Neuron (in vitro differentiated cells): ENCODE results near the gene RALGAPB.
"Not testable (repeated sequence)": the region's sequence is repeated elsewhere in the genome, so short reads cannot be mapped to it uniquely, and the experiment has no call there.

ENCODE experiments used
- H2AFZ ChIP-seq: one replicate; pipeline ENCODE4 v1.6.1; 2013; ENCODE audit warnings: low read depth, mild to moderate bottlenecking, inconsistent platforms, low read length, moderate library complexity
- H3K27me3 ChIP-seq: one replicate; pipeline ENCODE4 v1.6.1; 2013; ENCODE audit warnings: low read length; ENCODE audit not compliant: insufficient read depth
- H3K36me3 ChIP-seq: one replicate; pipeline ENCODE4 v1.6.1; 2013; ENCODE audit warnings: low read length; ENCODE audit not compliant: insufficient read depth
- H3K4me1 ChIP-seq: one replicate; pipeline ENCODE4 v1.6.1; 2013; ENCODE audit warnings: low read length; ENCODE audit not compliant: insufficient read depth
- H3K4me3 ChIP-seq: 2 replicates; pipeline ENCODE4 v1.5.1; 2013; ENCODE audit warnings: mild to moderate bottlenecking, low read length, moderate library complexity
- H3K9me3 ChIP-seq: one replicate; pipeline ENCODE4 v1.6.1; 2013; ENCODE audit warnings: low read length

RALGAPB gene

DNA sequence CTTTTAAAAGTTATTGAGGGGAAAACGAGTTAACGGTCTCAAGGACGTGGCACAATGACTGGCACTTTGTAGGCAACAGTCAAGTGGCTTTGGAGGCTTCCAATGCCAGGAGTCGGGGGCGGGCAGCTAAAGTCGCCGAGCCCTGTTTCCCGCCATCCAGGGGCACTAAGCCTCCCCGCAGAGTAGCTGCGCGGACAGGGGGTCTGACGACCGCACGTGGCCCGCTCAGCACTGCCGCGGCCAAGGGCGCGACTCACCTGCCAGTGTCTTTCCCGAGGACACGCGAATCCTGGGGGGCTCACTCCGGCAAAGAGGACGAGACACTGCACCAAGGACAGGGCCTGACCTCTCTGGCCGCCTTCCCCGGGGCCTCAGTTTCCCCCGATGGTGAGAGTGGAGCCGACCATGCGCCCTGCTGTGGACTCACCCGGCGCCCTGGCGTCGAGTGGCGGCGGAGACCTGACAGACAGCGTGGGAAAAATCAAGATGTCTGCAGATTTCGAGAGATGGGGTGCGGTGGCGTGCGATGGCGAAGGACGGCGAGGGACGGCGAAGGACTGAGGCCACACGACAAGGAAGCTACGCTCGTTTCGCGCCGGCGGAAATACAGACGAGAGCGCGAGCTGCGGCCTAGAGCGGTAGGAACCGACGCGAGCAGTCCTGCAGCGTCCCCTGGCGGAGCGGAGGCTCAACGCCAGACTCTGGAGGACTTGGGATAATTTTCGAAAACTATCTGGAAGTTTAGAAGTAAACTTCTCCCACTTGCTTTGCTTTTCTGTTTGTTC lies 37.7 kb upstream of the RALGAPB start, which contains the start of gene SNHG17:
TSS of gene SNHG17 (minus strand) at position 559 of the 785 bp plus-strand sequence.
- Histone ChIP-seq H3K4me3 (peak within 1 kb of the TSS; percentile 73), H3K27me3 (no peaks in the 10 kb centered on the region), H3K36me3 (peaks cover 40% of the 10 kb centered on the region), H3K4me1 (peaks cover 11% of the 10 kb centered on the region), H2AFZ (peak within 1 kb of the TSS; percentile 24), H3K9me3 (peaks cover 15% of the 10 kb centered on the region)

- Histone ChIP-seq H3K36me3 (peaks cover 38% of the 10 kb centered on the region), H3K4me3 (peak overlapping the region; percentile 73), H3K4me1 (peaks cover 11% of the 10 kb centered on the region), H3K9me3 (peaks cover 15% of the 10 kb centered on the region), H3K27me3 (no peaks in the 10 kb centered on the region), H2AFZ (peak overlapping the region; percentile 24)
These were observed 37.1 kb upstream of the RALGAPB start for GRCh38 chr20:38435555-38435939.

DNA sequence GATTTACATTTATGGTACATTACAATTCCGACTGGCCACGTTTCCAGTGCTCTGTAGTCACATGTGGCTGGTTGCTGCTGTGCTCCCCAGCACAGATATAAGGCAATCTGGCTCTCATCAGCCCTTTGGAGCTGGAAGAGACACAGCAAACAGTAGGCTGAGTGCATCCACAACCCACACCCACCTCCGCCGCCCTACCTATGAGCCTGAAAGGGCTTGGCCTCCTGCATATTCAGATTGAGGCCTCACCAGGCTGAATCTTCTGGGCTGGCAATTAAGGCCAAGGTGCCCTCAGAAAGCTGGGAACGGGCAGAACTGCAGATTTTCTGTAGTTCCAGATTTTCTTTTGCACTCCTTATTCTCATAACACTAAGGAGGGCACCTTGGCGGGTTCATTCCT lies 34.8 kb upstream of the RALGAPB start:
- H3K27me3 ChIP-seq: no peaks in the 10 kb centered on the region
- H3K4me3 ChIP-seq: no peak overlapping the region
- H2AFZ ChIP-seq: no peak overlapping the region
- peaks cover 1% of the 10 kb centered on the region for H3K9me3 ChIP-seq
- H3K4me1 ChIP-seq: peaks cover 19% of the 10 kb centered on the region
- peaks cover 15% of the 10 kb centered on the region for H3K36me3 ChIP-seq

DNA sequence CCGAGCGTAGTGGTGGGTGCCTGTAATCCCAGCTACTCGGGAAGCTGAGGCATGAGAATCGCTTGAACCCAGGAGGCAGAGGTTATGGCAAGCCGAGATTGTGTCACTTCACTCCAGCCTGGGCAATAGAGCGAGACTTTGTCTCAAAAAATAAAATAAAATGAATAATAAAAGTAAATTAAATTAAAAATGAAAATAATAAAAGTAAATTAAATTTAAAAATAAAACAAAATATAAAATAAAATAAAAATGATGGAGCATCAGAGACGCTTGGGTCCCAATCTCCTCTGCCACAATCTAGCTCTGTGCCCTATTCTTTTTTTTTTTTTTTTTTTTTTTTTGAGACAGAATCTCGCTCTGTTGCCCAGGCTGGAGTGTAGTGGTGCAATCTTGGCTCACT lies 31.5 kb upstream of the RALGAPB start:
- H3K36me3 ChIP-seq, H3K4me3 ChIP-seq, H3K9me3 ChIP-seq: not testable (repeated sequence)

GRCh38 chr20:38441916-38442315 lies 30.7 kb upstream of the RALGAPB start:
- Histone ChIP-seq H2AFZ (no peak overlapping the region), H3K27me3 (no peaks in the 10 kb centered on the region), H3K9me3 (no peaks in the 10 kb centered on the region), H3K4me1 (peaks cover 13% of the 10 kb centered on the region), H3K36me3 (no peaks in the 10 kb centered on the region), H3K4me3 (peak overlapping the region; percentile 1)

More for the DNA sequence above, 31.5 kb upstream of the RALGAPB start:
- H3K27me3 ChIP-seq, H2AFZ ChIP-seq: not testable (repeated sequence)
- peaks cover 10% of the 10 kb centered on the region for H3K4me1 ChIP-seq

DNA sequence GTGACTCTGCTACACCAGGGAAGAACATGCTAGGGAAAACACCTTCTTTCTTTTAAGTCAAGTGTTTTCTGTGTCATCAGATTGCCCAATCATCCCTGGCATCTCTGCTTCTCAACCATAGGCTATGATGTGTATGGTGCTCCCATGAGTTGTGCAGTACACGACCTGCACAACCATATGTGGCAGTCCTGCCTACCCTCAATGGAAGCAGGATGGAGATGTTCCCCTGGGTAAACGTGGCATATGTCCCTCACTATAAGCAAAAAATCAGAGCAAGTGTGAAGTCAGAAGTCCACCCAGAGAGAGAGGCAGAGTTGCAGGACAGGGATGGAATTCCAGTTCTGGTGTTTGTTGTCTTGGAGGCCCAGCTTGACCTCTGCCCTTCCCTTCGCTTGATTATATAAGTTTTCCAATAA lies 27.3 kb upstream of the RALGAPB start:
- Histone ChIP-seq H3K36me3 (peaks cover 23% of the 10 kb centered on the region), H2AFZ (no peak overlapping the region)

GRCh38 chr20:38445901-38446425 lies 26.7 kb upstream of the RALGAPB start:
- H3K4me3 ChIP-seq: peak overlapping the region; percentile 79
- H3K36me3 ChIP-seq: peaks cover 29% of the 10 kb centered on the region
- H3K4me1 ChIP-seq: peaks cover 23% of the 10 kb centered on the region
- H3K9me3 ChIP-seq: no peaks in the 10 kb centered on the region
- H3K27me3 ChIP-seq: no peaks in the 10 kb centered on the region
- H2AFZ ChIP-seq: peak overlapping the region; percentile 78

More for the DNA sequence above, 27.3 kb upstream of the RALGAPB start:
- Histone ChIP-seq H3K27me3 (no peaks in the 10 kb centered on the region), H3K4me1 (peaks cover 23% of the 10 kb centered on the region), H3K4me3 (no peak overlapping the region), H3K9me3 (no peaks in the 10 kb centered on the region)

DNA sequence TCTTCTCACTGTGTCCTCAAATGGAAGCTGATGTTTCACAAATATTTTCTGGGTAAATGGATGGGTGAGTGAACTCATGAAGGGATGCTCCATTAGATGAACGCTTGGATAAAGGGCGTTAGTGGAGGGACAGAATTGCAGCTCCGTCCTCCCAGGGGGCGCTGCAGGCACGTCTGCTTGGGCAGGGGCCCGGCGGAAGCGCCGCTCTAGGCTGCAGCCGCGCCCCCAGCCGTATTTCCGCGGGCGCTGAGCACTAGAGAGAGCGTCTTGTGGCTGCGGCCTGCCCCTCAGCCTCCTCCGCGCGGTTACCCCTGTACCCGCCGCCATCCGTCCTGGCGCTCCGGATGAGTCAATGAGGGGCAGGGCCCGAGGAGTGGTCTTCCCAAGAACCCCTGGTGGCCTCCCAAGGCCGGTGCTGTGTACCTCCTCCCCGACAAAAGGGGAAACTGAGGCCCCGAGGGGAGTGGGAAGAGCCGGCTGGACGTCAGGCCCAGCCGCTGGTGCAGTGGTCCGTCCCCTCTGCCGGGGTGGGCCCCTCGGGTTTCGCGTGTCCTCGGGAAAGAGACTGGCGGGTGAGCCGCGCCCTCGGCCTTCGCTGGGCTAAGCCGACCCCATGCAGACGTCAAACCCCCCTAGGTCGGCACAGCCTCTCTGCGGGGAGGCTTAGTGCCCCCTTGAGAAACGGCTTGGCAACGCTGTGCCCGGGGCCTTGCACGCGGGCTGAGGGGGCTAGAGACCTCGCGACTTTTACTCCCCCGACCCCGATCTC lies 26.0 kb upstream of the RALGAPB start:
- Histone ChIP-seq H3K27me3 (no peaks in the 10 kb centered on the region), H3K36me3 (peaks cover 31% of the 10 kb centered on the region), H3K4me3 (peak overlapping the region; percentile 79), H3K4me1 (peaks cover 21% of the 10 kb centered on the region), H3K9me3 (no peaks in the 10 kb centered on the region), H2AFZ (peak overlapping the region; percentile 78)

DNA sequence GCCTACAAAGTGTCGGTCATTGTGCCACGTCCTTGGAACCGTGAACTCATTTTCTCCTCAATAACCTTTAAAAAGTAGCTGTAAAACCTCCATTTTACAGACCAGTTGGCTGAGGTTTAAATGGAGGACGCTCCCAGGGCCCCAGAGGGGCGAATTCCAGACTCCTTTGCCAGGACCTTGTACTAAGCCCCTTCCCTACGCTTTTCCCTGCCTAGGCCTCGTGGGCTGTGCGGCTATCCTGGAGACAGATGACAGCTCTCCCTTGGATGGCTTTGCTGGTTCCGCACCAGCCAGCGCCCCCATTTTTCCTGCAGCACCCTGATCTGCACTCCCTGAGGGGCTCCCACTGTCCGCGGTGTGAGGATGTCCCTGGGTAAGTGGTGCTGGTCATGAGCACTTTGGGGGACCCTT lies 25.4 kb upstream of the RALGAPB start:
- Histone ChIP-seq H2AFZ (peak overlapping the region; percentile 78), H3K4me1 (peaks cover 16% of the 10 kb centered on the region), H3K27me3 (no peaks in the 10 kb centered on the region), H3K4me3 (peak overlapping the region; percentile 79), H3K9me3 (no peaks in the 10 kb centered on the region), H3K36me3 (peaks cover 31% of the 10 kb centered on the region)

- H3K36me3 ChIP-seq: peaks cover 31% of the 10 kb centered on the region
- H3K27me3 ChIP-seq: no peaks in the 10 kb centered on the region
- no peak overlapping the region for H3K4me3 ChIP-seq
- no peaks in the 10 kb centered on the region for H3K9me3 ChIP-seq
- H2AFZ ChIP-seq: no peak overlapping the region
- peaks cover 16% of the 10 kb centered on the region for H3K4me1 ChIP-seq
These were observed 24.5 kb upstream of the RALGAPB start for GRCh38 chr20:38447931-38448675.

GRCh38 chr20:38449046-38449445 lies 23.6 kb upstream of the RALGAPB start:
- H3K4me3 ChIP-seq: no peak overlapping the region
- H3K36me3 ChIP-seq: peaks cover 31% of the 10 kb centered on the region
- no peaks in the 10 kb centered on the region for H3K27me3 ChIP-seq
- H3K4me1 ChIP-seq: peaks cover 16% of the 10 kb centered on the region
- no peak overlapping the region for H2AFZ ChIP-seq
- no peaks in the 10 kb centered on the region for H3K9me3 ChIP-seq

DNA sequence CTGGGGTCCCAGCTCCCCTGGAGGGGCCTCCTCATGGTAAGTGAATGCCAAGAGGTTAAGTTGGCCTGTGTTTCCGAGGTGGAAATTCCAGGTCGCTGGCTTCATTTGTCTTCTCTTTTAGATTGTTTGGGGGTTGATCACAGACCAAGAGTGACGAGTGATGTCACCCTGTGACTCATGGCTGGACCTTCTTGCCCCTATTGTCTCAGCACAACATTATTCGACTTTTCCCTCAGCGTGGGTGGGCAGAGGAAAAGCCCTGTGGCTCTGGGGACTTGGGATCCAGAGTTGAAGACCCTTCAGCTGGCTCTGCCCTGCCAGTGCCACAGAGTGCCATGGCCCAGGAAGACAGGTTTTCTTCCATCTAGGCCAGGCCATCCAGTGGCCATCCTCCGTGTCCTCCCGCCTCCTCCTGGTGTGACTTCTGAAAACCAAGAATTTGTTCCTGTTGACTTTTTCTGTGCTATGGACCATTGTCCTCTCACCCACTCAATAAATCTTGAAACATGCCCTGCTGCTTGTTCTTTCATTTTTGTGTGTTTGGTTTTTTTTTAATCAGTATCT lies 22.1 kb upstream of the RALGAPB start:
- Histone ChIP-seq H3K4me1 (peaks cover 16% of the 10 kb centered on the region), H3K36me3 (peaks cover 31% of the 10 kb centered on the region)

More for the DNA sequence above, 22.1 kb upstream of the RALGAPB start:
- no peak overlapping the region for H3K4me3 ChIP-seq
- H2AFZ ChIP-seq: no peak overlapping the region
- no peaks in the 10 kb centered on the region for H3K27me3 ChIP-seq
- no peaks in the 10 kb centered on the region for H3K9me3 ChIP-seq
